ENCODE data around the gene ZNRF1. TPM values are rescaled to one million over a fixed set of nuclear protein-coding genes. Genes with fewer than 3 reads are reported as not detected.

ZNRF1 gene
- total RNA-seq, 3 donors from 2014 or later, result 29.9 to 42.7 (median 39.3) TPM

GRCh38 chr16:75000481-75001081 lies 1.8 kb downstream of the ZNRF1 start:
- TF ChIP-seq CTCF (IDR thresholded peaks at IDR 0.05), result no peak
- no peaks in the 10 kb centered on the region for H3K36me3 ChIP-seq (ENCODE audit: low read depth)
- intact Hi-C loops (cut with DNase I, micrococcal nuclease), result no loop called here
- DNase-seq, result peak; percentile 23 to 55 (median 37)
- no peak for ATAC-seq
- H3K4me3 ChIP-seq, result no peak overlapping the region
- H3K4me1 ChIP-seq (ENCODE audit: low read depth), result peaks cover 11% of the 10 kb centered on the region
- no peaks in the 10 kb centered on the region for H3K9me3 ChIP-seq

DNA sequence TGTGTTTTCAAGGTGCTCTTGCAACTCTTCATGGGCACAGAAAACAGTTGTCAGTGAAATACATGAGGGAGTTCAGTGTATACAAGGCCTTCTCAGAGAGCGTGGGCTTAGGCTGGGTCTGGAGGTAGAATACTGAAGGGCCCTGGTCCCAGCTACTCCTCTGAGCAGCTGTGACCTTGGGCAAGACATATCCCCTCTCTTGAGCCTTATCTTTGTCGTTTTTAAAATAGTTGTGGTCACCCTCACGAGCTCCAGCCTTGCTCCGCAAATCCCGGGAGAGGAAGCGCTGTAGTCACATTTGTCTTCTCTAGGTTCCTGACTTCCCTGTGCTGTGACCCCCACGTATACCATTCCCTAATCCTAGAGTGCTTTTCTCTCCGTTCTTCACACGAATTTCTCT lies 3.6 kb downstream of the ZNRF1 start:
- intact Hi-C loops (cut with DNase I, micrococcal nuclease), result no loop called here
- no peak for DNase-seq
- no peaks in the 10 kb centered on the region for H3K36me3 ChIP-seq (ENCODE audit: low read depth)
- peaks cover 11% of the 10 kb centered on the region for H3K4me1 ChIP-seq (ENCODE audit: low read depth)
- ATAC-seq, result no peak
- no peaks in the 10 kb centered on the region for H3K9me3 ChIP-seq
- no peak for TF ChIP-seq CTCF (IDR thresholded peaks at IDR 0.05)
- no peak overlapping the region for H3K4me3 ChIP-seq

GRCh38 chr16:75003931-75004330 lies 5.1 kb downstream of the ZNRF1 start:
- Histone ChIP-seq H3K36me3 (ENCODE audit: low read depth) (no peaks in the 10 kb centered on the region), H3K9me3 (no peaks in the 10 kb centered on the region), H3K4me1 (ENCODE audit: low read depth) (peaks cover 11% of the 10 kb centered on the region), H3K4me3 (no peak overlapping the region)
- TF ChIP-seq CTCF (IDR thresholded peaks at IDR 0.05), result no peak
- intact Hi-C loops (cut with DNase I, micrococcal nuclease), result no loop called here
- no peak for DNase-seq
- no peak for ATAC-seq

DNA sequence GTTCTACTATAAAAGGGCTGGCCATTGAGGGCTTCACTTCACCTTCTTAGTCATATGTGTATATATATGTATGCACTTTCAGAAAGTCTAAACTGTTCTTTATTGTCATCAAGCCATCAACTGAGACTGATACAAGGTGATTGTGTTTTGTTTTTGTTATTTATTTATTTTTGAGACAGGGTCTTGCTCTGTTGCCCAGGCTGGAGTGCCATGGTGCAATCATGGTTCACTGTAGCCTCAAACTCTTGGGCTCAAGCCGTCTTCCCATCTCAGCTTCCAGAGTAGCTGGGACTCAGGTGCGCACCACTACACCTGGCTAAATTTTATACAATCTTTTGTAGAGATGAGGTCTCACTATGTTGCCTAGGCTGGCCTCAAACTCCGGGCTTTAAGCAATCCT lies 5.6 kb downstream of the ZNRF1 start:
- Histone ChIP-seq H3K9me3 (no peaks in the 10 kb centered on the region), H3K4me3 (no peak overlapping the region), H3K36me3 (ENCODE audit: low read depth) (no peaks in the 10 kb centered on the region), H3K4me1 (ENCODE audit: low read depth) (peaks cover 11% of the 10 kb centered on the region)
- no peak for ATAC-seq
- TF ChIP-seq CTCF (IDR thresholded peaks at IDR 0.05), result no peak
- DNase-seq, result no peak
- intact Hi-C loops (cut with DNase I, micrococcal nuclease), result no loop called here

DNA sequence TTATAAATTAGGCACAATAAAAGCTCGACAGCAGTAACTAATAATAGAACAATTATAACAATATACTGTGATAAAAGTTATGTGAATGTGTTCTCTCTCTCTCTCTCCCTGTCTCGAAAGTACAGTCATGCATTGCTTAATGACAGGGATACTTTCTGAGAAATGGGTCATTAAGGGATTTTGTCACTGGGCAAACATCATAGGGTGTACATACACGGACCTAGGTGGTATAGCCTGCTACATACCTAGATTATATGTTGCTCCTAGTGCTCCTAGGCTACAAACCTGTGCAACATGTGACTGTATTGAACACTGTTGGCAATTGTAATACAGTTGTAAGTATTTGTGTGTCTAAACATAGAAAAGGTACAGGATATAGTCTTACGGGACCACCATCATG lies 6.9 kb downstream of the ZNRF1 start:
- no peak for TF ChIP-seq CTCF (IDR thresholded peaks at IDR 0.05)
- intact Hi-C loops (cut with DNase I, micrococcal nuclease), result loop anchor here in 1 of 2 donors (5.0 kb wide), 1 partner anchor 97 kb away; no protein-coding TSS in a partner anchor
- ATAC-seq, result no peak
- H3K4me3 ChIP-seq, result no peak overlapping the region
- H3K36me3 ChIP-seq (ENCODE audit: low read depth), result no peaks in the 10 kb centered on the region
- peaks cover 3% of the 10 kb centered on the region for H3K4me1 ChIP-seq (ENCODE audit: low read depth)
- no peak for DNase-seq
- no peaks in the 10 kb centered on the region for H3K9me3 ChIP-seq

DNA sequence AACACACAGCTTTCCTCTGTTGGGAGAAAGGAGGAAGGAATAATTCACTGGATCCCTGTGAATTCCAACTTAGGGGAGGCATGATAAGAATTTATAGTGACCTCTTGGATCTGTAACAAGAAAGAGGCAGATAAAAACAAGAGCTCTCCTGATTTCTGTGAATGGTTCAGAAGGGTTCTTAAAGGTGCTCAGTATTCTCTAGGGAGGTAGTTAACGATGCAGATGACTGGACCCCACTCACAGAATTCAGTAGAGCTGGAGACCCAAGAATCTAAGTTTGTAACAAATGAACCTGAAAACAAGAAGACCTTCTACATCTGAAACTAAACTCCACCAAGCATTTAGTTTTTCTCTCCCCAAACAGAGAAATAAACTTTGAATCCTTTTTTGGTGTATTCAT lies 8.6 kb downstream of the ZNRF1 start:
- Histone ChIP-seq H3K4me3 (no peak overlapping the region), H3K9me3 (no peaks in the 10 kb centered on the region), H3K36me3 (ENCODE audit: low read depth) (no peaks in the 10 kb centered on the region), H3K4me1 (ENCODE audit: low read depth) (no peaks in the 10 kb centered on the region)
- TF ChIP-seq CTCF (IDR thresholded peaks at IDR 0.05), result no peak
- ATAC-seq (no peak), DNase-seq (no peak)
- intact Hi-C loops (cut with DNase I, micrococcal nuclease), result loop anchor here in 1 of 2 donors (5.0 kb wide), 1 partner anchor 95 kb away; no protein-coding TSS in a partner anchor
